D341Med (cell line): ENCODE data around the gene FAM13B.
A peak's percentile ranks its signal among the peaks of the same experiment; 100 is the strongest.

ENCODE experiments used
- DNase-seq: peaks from one replicate; pipeline ENCODE4 v3.0.0; 2012; ENCODE audit warnings: low spot score

The FAM13B gene

GRCh38 chr5:137899493-137899892, 133.4 kb downstream of the FAM13B start:
- DNase-seq = no peak

DNA sequence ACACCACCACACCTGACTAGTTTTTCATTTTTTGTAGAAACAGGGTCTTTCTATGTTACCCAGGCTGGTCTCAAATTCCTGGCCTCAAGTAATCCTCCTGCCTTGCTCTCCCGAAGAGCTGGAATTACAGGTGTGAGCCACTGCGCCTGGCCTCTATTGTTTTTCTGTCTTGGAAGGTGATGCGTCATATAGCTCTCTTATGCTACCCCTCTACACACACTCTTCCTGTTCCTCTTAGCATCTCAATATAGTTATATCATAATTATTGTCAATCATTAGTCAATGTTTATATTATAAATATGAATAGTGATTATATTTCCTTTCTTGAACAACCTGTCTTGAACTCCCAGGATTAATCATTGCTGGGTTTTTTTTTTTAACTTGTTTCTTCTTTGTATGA, 136.3 kb downstream of the FAM13B start:
- no peak for DNase-seq

DNA sequence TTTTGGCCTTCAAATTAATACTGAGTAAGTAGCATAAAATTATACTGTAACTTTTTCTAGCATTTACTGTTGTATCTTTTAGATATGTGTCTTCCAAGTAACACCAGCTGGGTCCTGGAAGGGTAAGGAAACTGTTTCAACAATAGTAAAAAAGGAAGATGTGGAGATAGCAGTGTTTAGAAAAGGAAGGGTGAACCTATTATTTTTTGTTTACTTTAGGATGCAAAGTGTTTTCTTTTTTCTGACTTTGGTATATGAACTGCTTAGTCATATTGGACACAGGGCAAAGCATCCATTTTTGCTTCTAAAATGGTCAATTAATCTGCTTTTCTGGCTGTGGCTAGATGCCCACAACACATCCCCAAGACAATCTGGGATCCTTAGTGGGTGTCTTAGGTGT, 138.3 kb downstream of the FAM13B start:
- no peak for DNase-seq

GRCh38 chr5:137891849-137892248, 141.0 kb downstream of the FAM13B start:
- no peak for DNase-seq

- DNase-seq = no peak
Observed at GRCh38 chr5:137890845-137891244, 142.0 kb downstream of the FAM13B start.

GRCh38 chr5:137888863-137889759, 143.8 kb downstream of the FAM13B start, which contains the start of gene PKD2L2:
TSS of gene PKD2L2 (plus strand) at chr5:137889457. CDS start at chr5:137889492, 35 bp downstream.
- peak; percentile 60 for DNase-seq

DNA sequence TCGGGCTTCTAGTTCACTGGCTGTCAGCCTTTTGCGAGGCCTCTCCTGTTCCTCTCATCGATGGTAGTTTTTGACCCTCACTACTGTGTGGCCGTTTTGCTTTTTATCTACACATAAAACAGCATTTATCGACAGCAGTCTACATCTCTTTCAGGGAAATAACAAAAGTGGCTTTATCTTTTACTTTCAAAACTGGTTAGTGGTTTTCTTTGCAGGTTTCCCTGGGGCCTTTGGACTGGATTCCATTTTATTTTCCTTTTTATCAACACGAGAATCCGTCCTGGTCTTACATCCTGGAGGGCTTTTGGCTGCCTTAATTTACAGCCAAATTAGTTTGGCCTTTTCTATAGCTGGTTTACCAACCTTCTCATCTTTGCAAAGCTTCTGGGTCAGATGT, 144.4 kb downstream of the FAM13B start:
- no peak for DNase-seq
